HG03066 (cell line): Measurements from ENCODE around the gene CX3CR1.
A peak's percentile ranks its signal among the peaks of the same experiment; 100 is the strongest.

ENCODE experiments used
- ATAC-seq: cut with Tn5 transposase; IDR thresholded peaks from one replicate; pipeline ENCODE4 v1.9.1; 2021; ENCODE audit warnings: low read depth; ENCODE audit not compliant: unreplicated experiment

CX3CR1 gene

DNA sequence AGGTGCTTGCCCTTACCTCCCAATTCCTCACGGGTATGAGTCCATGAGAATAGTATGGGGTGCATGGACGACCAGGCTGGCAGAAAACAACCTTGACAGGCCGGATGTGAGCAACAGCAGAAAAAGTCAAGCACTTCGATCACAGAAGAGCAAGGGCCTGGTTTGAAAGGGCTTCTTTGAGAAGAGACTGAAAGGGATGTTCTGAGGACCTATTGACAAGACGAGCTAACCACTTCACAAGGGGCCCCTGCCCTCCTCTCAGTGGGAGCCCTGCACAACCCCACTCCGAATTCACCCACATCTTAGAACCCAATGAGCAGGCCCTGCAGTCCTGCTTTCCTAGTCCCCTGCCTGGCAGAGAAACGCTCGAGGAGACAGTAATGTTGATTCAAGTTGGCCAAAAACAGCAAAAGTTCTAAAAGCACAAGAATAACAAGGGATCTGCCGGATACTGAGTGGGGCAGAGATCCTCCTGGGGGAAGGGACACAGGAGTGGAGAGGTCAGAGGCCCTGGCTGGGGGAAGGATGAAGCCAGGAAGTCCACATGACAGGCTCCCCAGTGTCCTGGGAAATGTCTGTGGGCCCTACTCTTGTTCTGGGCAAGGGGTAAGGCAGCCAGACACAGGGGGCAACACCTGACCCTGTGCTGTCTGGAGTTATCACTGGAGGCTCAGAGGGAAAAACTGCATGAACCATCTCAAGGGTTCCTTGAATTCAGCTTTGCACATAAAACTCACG, 14.8 kb upstream of the CX3CR1 start:
- no peak for ATAC-seq

DNA sequence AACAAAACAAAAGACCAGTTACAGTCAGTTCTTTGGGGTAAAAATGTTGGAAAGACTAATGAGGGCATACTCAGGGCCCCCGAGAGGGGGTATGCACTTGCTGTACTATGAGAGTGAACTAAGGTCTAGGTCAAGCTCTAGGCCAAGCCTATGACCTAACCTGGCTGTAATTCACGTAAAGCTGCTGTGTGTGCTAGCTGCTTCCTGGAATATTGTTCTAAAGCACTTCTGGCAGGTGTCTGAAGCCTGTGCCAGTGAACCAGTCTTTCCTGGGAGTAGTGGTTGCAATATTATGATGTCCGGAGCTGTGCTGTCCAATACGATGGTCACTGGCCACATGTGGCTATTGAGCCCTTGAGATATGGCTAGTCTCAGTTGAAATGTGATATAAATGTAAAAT, 13.1 kb upstream of the CX3CR1 start:
- no peak for ATAC-seq

DNA sequence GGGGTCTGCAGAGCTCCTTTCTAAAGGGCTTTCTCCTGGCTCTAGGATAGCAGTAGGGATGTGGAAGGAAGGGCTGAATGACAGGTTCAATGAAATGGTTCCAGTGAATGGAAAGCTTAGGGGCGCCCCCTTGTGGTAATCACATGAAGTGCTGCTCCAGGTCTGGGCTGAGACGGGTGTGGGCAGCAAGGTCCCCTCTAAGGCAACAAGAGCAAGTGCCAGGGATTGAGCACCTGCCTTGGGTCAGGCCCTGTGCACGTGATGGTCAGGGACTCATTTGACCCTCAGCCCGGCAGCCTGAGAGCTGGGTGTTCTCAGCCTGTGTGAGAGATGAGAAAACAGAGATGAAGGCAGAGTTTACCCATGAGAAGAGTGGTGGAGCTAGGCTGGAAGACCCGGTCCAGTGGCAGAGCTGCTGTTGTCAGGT, 12.1 kb upstream of the CX3CR1 start:
- ATAC-seq: no peak

DNA sequence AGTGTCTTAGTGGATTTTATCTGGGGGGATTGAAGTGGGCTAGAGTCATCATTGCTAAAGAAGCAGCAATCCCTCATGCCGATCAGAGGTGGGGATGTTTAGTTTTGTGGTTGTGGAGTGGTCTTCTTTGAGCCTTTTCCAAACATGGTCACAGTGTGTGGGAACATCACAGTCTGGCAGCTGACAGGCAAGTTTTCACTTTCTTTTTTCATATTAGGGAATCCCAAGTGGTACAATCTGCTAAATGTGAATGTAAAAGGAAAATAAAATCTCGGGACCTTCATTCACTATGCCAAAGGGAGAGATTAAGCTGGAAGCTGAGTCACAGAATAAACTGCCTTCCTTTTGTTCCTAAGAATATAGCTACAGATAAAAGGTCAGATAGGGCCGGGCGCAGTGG, 10.4 kb upstream of the CX3CR1 start:
- ATAC-seq: no peak

DNA sequence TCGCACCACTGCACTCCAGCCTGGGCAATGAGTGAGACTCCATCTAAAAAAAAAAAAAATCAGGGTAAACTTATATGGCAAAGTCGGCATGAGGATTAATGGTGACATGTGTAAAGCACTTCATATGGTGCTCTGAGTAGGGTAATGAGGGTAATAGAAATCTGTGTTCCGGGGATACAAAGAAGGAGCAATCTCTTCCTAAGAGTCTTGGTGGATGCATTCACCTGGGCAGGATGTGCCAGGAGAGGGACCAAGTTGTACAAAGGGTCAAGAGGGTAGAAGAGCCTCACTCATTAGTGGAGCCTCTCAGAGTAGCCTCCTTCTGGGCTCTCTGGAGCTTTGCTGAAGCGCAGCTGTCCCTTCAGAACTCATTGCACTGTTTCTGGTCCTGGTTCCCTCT, 9.3 kb upstream of the CX3CR1 start:
- ATAC-seq: no peak

DNA sequence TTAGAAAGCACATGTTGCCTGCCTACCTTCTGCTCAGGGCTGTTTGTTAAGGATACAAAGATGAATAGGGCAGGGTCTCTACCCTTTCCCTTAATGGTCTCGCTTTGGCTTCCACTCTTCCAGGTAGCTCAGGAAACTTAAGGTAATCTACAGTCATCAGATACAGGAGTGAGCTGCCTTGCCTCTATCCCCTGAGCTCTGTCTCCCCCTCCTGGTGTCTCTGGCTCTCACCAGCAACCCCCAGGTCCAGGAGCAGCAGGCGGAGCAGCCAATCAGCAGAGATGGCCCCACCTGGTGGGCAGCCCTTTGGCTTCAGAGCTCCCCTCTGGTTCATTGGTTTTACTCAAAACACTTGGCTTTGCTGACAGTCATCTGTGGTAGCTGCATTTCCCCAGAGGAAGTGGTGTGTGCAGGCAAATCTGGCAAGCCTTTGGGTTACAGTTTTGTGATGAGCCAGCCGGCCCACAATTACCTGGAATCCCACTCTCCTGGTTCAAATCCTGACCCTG, 8.5 kb upstream of the CX3CR1 start:
- peak; percentile 94 for ATAC-seq

DNA sequence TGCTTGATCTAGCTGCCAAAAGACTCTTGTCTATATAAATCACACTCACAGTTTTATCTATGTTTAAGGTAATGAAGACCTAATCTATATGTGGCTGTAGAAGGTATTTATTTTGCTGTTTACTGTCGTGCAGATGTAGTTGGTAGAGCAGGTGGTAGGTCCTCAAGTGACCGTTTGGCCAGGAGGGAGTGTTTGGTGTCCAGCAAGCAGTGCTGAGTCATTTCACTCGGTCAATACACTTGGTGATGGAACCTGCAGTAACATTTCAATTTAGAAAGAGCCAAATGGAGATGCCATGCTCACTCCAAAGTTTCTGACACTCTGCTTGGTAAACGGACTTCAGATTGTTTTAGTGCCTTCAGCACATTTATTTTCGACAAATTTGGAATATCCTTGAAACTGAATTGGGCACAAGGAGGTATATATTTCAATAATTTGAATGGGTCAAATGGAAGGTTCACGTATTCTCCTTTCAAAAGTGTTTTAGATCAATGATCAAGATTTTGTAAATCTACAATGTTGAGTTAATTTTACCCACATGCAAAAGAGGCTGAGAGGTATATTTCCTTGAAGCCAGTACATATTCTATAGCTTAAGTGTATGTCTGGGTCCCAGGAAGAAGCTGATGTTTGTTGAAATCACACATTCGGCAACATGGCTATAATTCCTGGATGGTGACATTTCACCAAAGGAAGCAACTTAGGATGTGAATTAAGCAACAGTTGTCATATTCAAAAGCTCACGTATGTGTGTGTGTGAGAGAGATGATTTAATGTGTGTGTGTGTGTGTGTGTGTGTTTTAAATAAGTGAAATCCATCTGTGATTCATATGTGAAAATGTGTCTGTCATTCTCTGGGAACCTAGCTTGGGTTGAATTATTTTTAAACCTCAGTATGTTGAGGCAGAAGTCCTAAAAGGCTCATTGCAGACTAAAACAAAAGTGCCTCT, 7.7 kb upstream of the CX3CR1 start:
- no peak for ATAC-seq

DNA sequence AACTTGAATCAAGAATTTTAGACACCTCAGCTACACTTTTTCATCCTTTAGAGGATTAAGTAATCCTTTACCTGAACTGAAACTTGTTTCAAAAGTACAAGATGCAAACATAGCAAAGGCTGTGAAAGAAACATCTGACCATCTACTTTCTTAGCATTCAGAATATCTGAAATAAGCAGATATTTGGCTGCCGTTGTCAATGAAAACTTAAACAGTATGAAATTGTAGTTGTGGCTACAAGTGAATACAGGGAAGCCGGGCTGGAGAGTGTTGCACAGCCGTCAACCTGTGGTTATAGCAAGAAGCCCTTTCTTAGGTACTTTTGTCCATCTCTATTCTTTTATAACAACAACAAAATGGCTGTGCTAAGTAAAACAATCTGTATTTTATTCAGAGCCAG, 6.9 kb upstream of the CX3CR1 start:
- no peak for ATAC-seq

DNA sequence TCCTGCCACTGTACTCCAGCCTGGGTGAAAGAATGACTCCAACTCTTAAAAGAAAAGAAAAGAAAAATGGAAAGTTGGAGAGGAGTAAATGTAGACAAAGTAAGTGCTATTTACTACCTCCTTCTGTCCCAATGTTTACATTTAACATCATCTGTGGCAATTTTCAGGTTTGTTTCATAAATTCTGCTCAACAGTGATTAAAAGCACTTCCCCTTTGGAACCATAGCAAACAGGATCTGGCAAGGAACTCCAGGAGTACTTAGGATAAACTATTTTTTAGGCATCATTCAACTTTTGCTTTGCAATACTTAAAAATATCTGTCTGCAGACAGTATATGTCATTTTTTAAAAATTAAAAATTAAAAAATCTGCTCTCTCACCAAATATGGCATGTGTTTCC, 5.5 kb upstream of the CX3CR1 start:
- no peak for ATAC-seq

DNA sequence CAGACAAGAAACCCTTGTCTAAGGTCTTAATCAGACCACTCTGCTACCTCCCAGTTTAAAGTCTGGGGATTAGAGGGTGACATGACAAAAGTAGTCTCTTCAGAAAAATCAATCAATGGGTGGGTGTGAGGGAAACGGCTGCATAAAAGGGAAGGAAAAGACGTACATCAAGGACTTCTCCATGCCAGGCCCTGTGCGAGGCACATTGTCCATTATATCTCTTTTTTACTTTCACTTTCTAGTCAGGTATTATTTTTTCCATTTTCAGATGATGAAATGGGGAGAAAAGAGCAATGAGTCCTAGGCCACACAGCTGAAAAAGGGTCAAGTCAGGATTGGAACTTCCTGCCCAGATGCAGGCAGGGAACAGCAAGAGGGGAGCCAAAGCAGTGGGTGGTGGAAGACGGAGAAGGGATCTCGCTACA, 4.6 kb upstream of the CX3CR1 start:
- no peak for ATAC-seq

DNA sequence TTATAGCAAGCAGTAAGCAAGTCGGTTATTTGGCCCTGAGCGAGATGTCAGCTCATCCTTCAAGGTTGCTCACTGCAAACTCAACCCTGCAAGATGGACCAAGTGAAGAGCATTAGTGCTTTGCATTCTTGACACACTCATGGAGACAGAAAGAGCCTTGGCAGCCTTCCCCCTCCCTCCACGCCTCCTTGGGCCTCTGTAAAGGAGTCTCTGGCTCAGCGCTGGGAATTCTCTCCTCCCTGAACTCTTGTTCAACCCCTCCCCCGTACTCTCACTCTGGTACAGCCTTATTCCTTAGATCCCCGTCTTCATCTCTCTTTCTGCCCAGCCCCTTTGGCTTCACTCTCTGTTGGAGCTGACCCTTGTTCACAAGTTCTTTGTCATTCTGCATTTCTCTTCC, 2.2 kb upstream of the CX3CR1 start:
- no peak for ATAC-seq

DNA sequence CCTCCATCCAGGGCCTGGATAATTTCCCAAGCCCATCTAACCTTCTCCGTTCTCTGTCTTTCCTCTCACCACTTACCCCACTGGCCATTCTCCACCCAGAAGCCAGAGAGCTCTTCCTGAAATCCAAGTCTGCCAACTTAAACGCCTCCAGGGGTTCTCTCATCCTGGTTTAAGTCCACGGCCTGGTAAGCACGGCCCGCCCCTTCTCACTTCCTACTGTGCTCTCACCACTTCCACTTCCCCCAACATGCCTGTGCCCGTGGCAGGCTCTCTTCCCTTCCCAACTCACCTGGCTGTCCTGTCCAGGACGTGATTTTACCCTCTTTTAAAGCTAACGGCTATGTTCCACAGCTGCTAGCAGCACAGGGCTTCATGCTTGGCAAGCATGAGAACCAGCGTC, 1.7 kb upstream of the CX3CR1 start:
- no peak for ATAC-seq

DNA sequence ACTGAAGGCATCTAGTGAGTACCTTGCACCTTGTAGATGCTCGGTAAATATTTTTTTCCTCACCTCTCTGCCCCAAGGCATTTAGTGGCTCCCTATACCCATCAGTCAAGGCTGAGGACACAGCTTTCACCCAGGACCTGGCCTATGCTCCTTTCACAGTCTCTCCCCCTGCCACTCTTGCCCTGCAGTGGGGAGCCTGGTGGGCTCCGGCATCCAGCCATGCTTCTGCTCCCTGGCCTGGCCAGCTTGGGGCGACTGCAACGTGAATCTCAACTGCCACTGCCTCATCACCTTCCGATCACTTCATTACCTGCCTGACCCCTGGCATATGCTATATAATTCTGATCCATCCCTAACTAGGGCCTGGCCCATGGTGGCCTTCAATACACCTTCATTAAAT, 735 bp upstream of the CX3CR1 start:
- ATAC-seq: no peak

DNA sequence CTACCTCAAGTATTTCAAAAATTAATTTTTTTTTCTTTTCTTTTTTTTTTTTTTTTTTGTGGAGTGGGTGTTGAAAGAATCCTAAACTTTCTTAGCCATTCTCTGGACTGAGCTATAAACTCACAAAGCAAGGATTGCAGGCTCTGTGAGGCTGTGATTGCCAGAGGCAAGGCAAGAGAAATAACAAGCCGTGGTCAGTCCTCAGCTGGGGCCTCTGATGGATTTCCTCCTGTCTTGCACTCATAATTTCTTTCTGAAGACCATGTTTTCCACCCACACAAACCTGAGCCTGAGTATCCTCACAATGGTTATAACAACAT, 1.3 kb downstream of the CX3CR1 start:
- ATAC-seq: no peak

DNA sequence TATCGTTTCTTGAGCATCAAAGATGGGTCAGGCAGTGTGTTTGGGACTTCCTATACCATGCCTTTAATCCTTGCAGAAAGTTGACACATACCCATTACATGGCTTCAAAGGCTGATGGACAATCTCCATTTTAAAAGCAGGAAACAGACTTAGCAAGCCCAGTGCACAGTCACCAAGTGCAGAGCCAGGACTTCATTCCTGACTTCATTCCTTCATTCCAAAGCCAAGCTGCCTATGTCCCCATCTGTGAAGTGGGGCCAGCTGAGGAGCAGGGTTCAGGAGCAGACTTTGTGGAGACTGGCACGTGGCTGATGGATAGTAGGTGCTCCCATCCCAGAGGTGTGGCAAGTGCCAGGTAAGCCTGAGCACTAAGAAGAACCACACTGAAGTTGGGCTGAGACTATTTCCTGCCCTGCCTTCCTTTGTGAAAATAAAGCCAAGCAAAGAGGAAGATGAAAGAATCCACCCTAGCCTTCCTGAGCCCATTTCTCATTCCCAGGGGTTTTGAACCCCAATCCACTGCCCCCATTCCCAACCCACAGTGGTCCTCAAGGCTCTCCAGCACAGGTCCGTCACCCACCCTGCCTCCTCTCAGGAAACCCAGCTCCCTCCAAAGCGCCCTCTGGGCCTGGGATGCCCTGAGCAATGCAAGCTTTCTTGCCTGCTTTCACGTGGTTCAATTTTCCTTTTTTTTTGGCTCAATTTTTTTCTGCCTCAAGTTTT, 1.8 kb downstream of the CX3CR1 start:
- no peak for ATAC-seq

DNA sequence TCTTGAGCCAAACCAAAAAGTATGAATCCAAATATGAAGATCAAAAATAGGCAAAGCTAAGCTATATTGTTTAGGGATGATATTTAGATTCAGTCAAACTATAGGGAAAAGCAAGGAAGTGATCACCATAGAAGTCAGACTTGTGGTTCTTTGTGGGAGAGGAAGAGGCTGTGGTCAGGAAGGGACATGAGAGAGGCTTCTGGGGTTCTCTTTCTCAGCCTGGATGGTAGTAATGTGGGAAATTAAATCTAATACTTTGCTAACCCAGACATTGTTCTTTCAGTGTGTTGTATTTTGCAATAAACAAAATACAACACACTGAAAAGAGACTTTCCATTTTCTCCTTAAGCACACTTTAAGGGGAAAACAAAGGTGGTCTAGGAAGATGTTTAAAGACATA, 3.1 kb downstream of the CX3CR1 start:
- ATAC-seq: no peak

DNA sequence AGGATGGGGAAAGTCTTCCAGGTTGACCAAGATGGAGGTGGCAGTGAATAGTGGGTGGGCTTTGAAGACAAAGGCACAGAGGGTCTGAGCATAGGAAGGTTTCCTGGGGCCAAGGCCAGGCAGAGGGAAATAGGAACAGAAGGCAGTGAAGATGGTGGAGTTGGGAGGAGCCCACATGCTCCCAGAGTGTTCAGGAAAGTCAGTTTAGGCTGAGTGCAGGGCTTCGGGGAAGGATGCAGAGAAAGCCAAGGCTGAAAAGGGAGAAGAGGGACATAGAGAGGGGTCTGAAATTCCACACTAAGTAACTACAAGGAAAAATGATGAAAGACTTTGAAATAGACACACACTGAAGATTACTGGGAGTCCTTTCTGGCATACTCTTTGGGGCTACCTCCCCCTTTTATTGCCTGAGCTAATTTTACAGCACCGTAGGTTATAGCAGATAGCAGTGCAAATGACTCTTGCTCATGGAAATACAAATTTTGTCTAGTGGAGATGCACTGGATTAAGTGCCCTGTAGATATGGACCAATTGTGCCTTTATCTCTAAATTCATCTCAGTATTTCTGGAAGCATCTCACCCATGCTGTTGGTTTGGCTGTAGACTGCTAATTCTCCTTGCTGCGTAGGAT, 3.8 kb downstream of the CX3CR1 start:
- ATAC-seq: no peak

DNA sequence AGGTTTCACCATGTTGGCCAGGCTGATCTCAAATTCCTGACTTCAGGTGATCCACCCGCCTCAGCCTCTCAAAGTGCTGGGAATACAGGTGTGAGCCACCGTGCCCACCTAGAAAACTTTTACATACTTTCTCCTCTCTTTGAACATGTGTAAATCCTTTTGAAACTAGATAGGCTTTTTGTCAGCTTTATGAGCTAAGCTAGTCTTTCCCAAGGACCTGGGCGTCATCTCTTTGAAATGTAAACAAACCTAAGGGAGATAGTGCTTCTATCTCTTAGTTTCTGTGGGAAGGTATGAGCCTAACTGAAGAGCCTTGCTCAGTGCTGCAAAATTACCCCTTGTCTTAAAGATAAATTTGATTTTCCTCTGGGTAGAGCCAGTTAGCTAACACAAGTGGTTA, 4.8 kb downstream of the CX3CR1 start:
- no peak for ATAC-seq

DNA sequence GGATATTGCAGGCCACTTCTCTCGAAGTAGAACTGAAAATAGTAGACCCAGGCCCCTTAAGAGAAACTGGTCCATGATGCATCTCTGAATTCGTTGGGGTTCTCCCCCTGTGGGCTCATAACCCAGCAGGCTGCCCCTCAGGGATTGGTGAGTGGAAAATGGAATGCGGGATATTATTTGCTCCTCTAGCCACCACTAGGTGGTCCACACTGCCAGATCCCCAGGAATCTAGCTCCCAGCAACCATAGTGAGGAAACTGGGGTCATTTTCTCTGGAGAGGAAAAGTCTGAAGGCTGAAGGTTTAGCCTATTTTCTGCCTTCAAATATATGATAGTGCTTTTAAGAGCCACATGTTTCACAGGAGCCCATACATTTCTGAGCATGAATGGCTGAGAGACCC, 6.7 kb downstream of the CX3CR1 start:
- ATAC-seq: no peak

DNA sequence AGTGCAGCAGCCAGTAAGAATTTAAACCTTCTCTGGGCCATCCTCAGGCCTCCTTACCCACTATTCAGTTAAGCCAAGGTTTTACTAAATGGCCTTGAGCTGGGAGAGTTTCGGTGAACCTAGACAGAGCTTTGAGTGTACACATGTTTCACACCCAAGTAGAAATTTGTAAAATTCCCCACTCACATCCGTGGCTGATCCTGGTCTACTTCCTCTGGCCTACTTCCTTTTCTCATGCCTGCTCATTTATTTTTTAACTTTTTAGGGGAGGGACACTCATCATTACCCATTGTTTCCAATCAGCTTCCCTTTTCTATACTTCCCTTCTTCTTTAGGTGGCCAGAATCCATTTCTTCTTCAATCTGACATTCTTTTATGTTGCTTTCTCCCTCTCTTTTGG, 7.6 kb downstream of the CX3CR1 start:
- no peak for ATAC-seq
